IPS-18c (cell line): ENCODE measurements around the gene STRIP1.

ENCODE experiments used
- H3K4me3 ChIP-seq: 2 replicates; pipeline ENCODE4 v1.7.0; 2013; ENCODE audit warnings: low read depth, mild to moderate bottlenecking, low read length, moderate library complexity; ENCODE audit not compliant: insufficient read depth
- H3K9me3 ChIP-seq: one replicate; pipeline ENCODE4 v1.6.1; 2013; ENCODE audit warnings: mild to moderate bottlenecking, low read length, moderate library complexity; ENCODE audit not compliant: control insufficient read depth, insufficient read depth

STRIP1 gene

GRCh38 chr1:110097507-110098221, 63.2 kb downstream of the STRIP1 start:
- H3K9me3 ChIP-seq, result peaks cover 2% of the 10 kb centered on the region
- H3K4me3 ChIP-seq, result no peak overlapping the region

- Histone ChIP-seq H3K4me3 (no peak overlapping the region), H3K9me3 (peaks cover 2% of the 10 kb centered on the region)
Observed at GRCh38 chr1:110098222-110099026, 64.0 kb downstream of the STRIP1 start.

GRCh38 chr1:110100335-110100734, 65.9 kb downstream of the STRIP1 start:
- H3K9me3 ChIP-seq, result peaks cover 2% of the 10 kb centered on the region

GRCh38 chr1:110102081-110102480, 67.7 kb downstream of the STRIP1 start:
- Histone ChIP-seq H3K9me3 (peaks cover 2% of the 10 kb centered on the region), H3K4me3 (no peak overlapping the region)

More at GRCh38 chr1:110100335-110100734, 65.9 kb downstream of the STRIP1 start:
- H3K4me3 ChIP-seq, result no peak overlapping the region
